PC-3 (cell line): ENCODE results near the gene IFT81. TPM values are rescaled to one million over a fixed set of nuclear protein-coding genes. Genes with fewer than 3 reads are reported as not detected.

Experiments used
- ATAC-seq: fragments of 200-7000 bp; cut with Tn5 transposase; 2 replicates; pipeline ENCODE4 v1.9.1; 2020; ENCODE audit warnings: mild to moderate bottlenecking, moderate library complexity
- BruUV-seq: library from RNA; stranded (reverse); fragments of 400-500 nt; replicated peaks from 2 replicates; lab custom pipeline; 2021; lab: Mats Ljungman, UMichigan
- CTCF ChIA-PET: fragments of 300-600 bp; sonication (Branson Sonifier 250); formaldehyde crosslinking; loops from one replicate; lab custom pipeline; 2022; ENCODE audit warnings: antibody characterized with exemption; lab: Charles Lee
- POLR2A ChIA-PET: fragments of 300-600 bp; sonication (Branson Sonifier 250); formaldehyde crosslinking; loops from one replicate; lab custom pipeline; 2022; ENCODE audit warnings: antibody characterized with exemption; ENCODE audit not compliant: unreplicated experiment; lab: Charles Lee
- DNase-seq: peaks from one replicate; pipeline ENCODE4 v3.0.0-alpha.2; 2015
- H2AFZ ChIP-seq: fragments of 300-600 bp; sonication (generic); 2 replicates; pipeline ENCODE4 v1.6.0; 2016; ENCODE audit warnings: antibody characterized with exemption, low read length
- H3F3A ChIP-seq: fragments of 300-600 bp; sonication (generic); one replicate; pipeline ENCODE4 v1.6.0; 2017; ENCODE audit warnings: antibody characterized with exemption, low read length, control low read depth, mild to moderate bottlenecking; ENCODE audit not compliant: unreplicated experiment
- H3K27ac ChIP-seq: fragments of 300-600 bp; sonication (generic); 2 replicates; pipeline ENCODE4 v1.5.1; 2016; ENCODE audit warnings: mild to moderate bottlenecking, low read length
- H3K27me3 ChIP-seq: fragments of 300-600 bp; sonication (generic); 2 replicates; pipeline ENCODE4 v1.6.1; 2016; ENCODE audit warnings: low read length, mixed read lengths
- H3K36me3 ChIP-seq: fragments of 300-600 bp; sonication (generic); 2 replicates; pipeline ENCODE4 v1.6.1; 2016; ENCODE audit warnings: low read depth, mixed run types, low read length, mixed read lengths
- H3K4me1 ChIP-seq: fragments of 300-600 bp; sonication (generic); 2 replicates; pipeline ENCODE4 v1.5.1; 2016; ENCODE audit warnings: low read length; ENCODE audit not compliant: insufficient read depth
- H3K4me2 ChIP-seq: fragments of 300-600 bp; sonication (generic); 2 replicates; pipeline ENCODE4 v1.6.0; 2016; ENCODE audit warnings: low read length
- H3K4me3 ChIP-seq: fragments of 300-600 bp; sonication (generic); 2 replicates; pipeline ENCODE4 v1.5.1; 2016; ENCODE audit warnings: mild to moderate bottlenecking, low read length, mixed read lengths
- H3K79me2 ChIP-seq: fragments of 300-600 bp; sonication (generic); 2 replicates; pipeline ENCODE4 v1.6.1; 2017; ENCODE audit warnings: low read length, mixed read lengths
- H3K9ac ChIP-seq: fragments of 300-600 bp; sonication (generic); 2 replicates; pipeline ENCODE4 v1.6.0; 2016; ENCODE audit warnings: mild to moderate bottlenecking, low read length
- H3K9me2 ChIP-seq: fragments of 300-600 bp; sonication (generic); replicated peaks from 2 replicates; pipeline ENCODE4 v1.6.1; 2016; ENCODE audit warnings: mixed run types, low read length, mixed read lengths
- H3K9me3 ChIP-seq: fragments of 300-600 bp; sonication (generic); 2 replicates; pipeline ENCODE4 v1.6.1; 2016; ENCODE audit warnings: low read length, mixed read lengths
- H4K20me1 ChIP-seq: fragments of 300-600 bp; sonication (generic); 2 replicates; pipeline ENCODE4 v1.6.1; 2016; ENCODE audit warnings: low read length, mixed read lengths
- CTCF ChIP-seq: fragments of 300-600 bp; sonication (generic); conservative IDR thresholded peaks from 2 replicates; pipeline ENCODE4 v1.5.1; 2017; ENCODE audit warnings: antibody characterized with exemption, low read depth, mild to moderate bottlenecking, low read length
- EZH2 ChIP-seq: fragments of 300-600 bp; sonication (generic); IDR thresholded peaks from one replicate; pipeline ENCODE4 v1.6.1; 2017; ENCODE audit warnings: antibody characterized with exemption, mild to moderate bottlenecking, low read length; ENCODE audit not compliant: unreplicated experiment
- EZH2phosphoT487 ChIP-seq: fragments of 300-600 bp; sonication (generic); IDR thresholded peaks from 2 replicates; pipeline ENCODE4 v1.6.1; 2018; ENCODE audit warnings: mild to moderate bottlenecking, antibody characterized with exemption, low read length, borderline replicate concordance
- intact Hi-C: fragments of 100-400 bp; cut with micrococcal nuclease; formaldehyde crosslinking; loops from 2 replicates; pipeline ENCODE4 v1.9.0; 2023
- total RNA-seq: library from RNA; depleted of rRNA; stranded (reverse); fragments of >200 nt; gene quantifications from 2 replicates; pipeline ENCODE4 v1.2.3, GENCODE V29; 2014

IFT81 gene
- total RNA-seq, 1 experiment from 2014 or later, result 10.1 TPM

- Histone ChIP-seq H3K4me2 (no peak overlapping the region), H3K36me3 (no peaks in the 10 kb centered on the region), H3K27me3 (no peaks in the 10 kb centered on the region), H4K20me1 (no peaks in the 10 kb centered on the region), H3K79me2 (no peaks in the 10 kb centered on the region), H3K4me1 (no peaks in the 10 kb centered on the region), H2AFZ (no peak overlapping the region), H3K4me3 (no peak overlapping the region), H3K9me3 (no peaks in the 10 kb centered on the region), H3K27ac (no peak overlapping the region), H3K9ac (no peak overlapping the region), H3F3A (no peaks in the 10 kb centered on the region), H3K9me2 (no peaks in the 10 kb centered on the region)
- POLR2A ChIA-PET, result interaction anchor here (0.6 kb wide), 1 partner anchor 29 kb away, joined by 3 read pairs; no protein-coding TSS in a partner anchor
- intact Hi-C loops, result no loop called here
- DNase-seq (no peak), ATAC-seq (no peak)
- BruUV-seq, result no TSS peak
- TF ChIP-seq EZH2 (no peak), EZH2phosphoT487 (no peak), CTCF (no peak)
- CTCF ChIA-PET, result no interaction called here
These were observed 46.5 kb downstream of the IFT81 start for GRCh38 chr12:110170535-110171185.

GRCh38 chr12:110171186-110171538, 47.0 kb downstream of the IFT81 start:
- intact Hi-C loops, result no loop called here
- no peaks in the 10 kb centered on the region for H3K27me3 ChIP-seq
- no peak overlapping the region for H3K4me2 ChIP-seq
- DNase-seq, result no peak
- no peaks in the 10 kb centered on the region for H3K4me1 ChIP-seq
- H3K27ac ChIP-seq, result no peak overlapping the region
- H3K79me2 ChIP-seq, result no peaks in the 10 kb centered on the region
- H3K9ac ChIP-seq, result no peak overlapping the region
- no peak overlapping the region for H2AFZ ChIP-seq
- H3K4me3 ChIP-seq, result no peak overlapping the region
- H3K36me3 ChIP-seq, result no peaks in the 10 kb centered on the region
- no peak for TF ChIP-seq EZH2
- no peak for TF ChIP-seq CTCF
- TF ChIP-seq EZH2phosphoT487, result no peak
- no TSS peak for BruUV-seq
- no peaks in the 10 kb centered on the region for H3K9me3 ChIP-seq
- CTCF ChIA-PET, result no interaction called here
- H4K20me1 ChIP-seq, result no peaks in the 10 kb centered on the region
- H3F3A ChIP-seq, result no peaks in the 10 kb centered on the region
- no peaks in the 10 kb centered on the region for H3K9me2 ChIP-seq
- POLR2A ChIA-PET, result no interaction called here
- ATAC-seq, result no peak

GRCh38 chr12:110171636-110172035, 47.5 kb downstream of the IFT81 start:
- intact Hi-C loops, result no loop called here
- Histone ChIP-seq H4K20me1 (no peaks in the 10 kb centered on the region), H2AFZ (no peak overlapping the region), H3F3A (no peaks in the 10 kb centered on the region), H3K4me2 (no peak overlapping the region), H3K9me3 (no peaks in the 10 kb centered on the region), H3K79me2 (no peaks in the 10 kb centered on the region), H3K4me1 (no peaks in the 10 kb centered on the region), H3K36me3 (no peaks in the 10 kb centered on the region), H3K4me3 (no peak overlapping the region), H3K9ac (no peak overlapping the region), H3K27me3 (no peaks in the 10 kb centered on the region), H3K27ac (no peak overlapping the region), H3K9me2 (no peaks in the 10 kb centered on the region)
- ATAC-seq, result no peak
- DNase-seq, result no peak
- no peak for TF ChIP-seq EZH2phosphoT487
- TF ChIP-seq CTCF, result no peak
- TF ChIP-seq EZH2, result no peak
- CTCF ChIA-PET, result no interaction called here
- POLR2A ChIA-PET, result no interaction called here
- no TSS peak for BruUV-seq
